GM12873 (cell line): ENCODE data around the gene COL24A1.

Source experiments
- CTCF ChIP-seq: IDR thresholded peaks from 2 replicates; pipeline ENCODE4 v1.5.1; 2012; ENCODE audit warnings: low read depth, mild to moderate bottlenecking, moderate library complexity, low read length, control low read depth; ENCODE audit not compliant: insufficient read depth; ENCODE audit errors: missing control alignments

COL24A1 gene

GRCh38 chr1:86137436-86137835 lies 19.1 kb downstream of the COL24A1 start:
- no peak for TF ChIP-seq CTCF

GRCh38 chr1:86119214-86119764 lies 37.3 kb downstream of the COL24A1 start:
- TF ChIP-seq CTCF = no peak

GRCh38 chr1:86114816-86115400 lies 41.7 kb downstream of the COL24A1 start:
- TF ChIP-seq CTCF = no peak

GRCh38 chr1:86114236-86114635 lies 42.3 kb downstream of the COL24A1 start:
- no peak for TF ChIP-seq CTCF

- TF ChIP-seq CTCF = no peak
These were observed 46.0 kb downstream of the COL24A1 start for GRCh38 chr1:86110451-86111129.

- no peak for TF ChIP-seq CTCF
These were observed 51.1 kb downstream of the COL24A1 start for GRCh38 chr1:86105533-86105866.

GRCh38 chr1:86104606-86105532 lies 51.7 kb downstream of the COL24A1 start:
- no peak for TF ChIP-seq CTCF
